ENCODE results near the gene SNX7.

GRCh38 chr1:98660940-98661543 lies 479 bp upstream of the SNX7 start:
- TF ChIP-seq EZH2 (IDR thresholded peaks at IDR 0.05; ENCODE audit: borderline replicate concordance, insufficient read depth, low read depth, low read length, poor library complexity, severe bottlenecking) = no peak
- TF ChIP-seq CTCF (IDR thresholded peaks at IDR 0.05) = no peak
